Measurements from ENCODE around the gene VAV2.

- TF ChIP-seq CTCF (IDR thresholded peaks at IDR 0.05) (peak; percentile 96 to 99 (median 98)), POLR2A (IDR thresholded peaks at IDR 0.05) (no peak)
Measured at GRCh38 chr9:133994353-133995011, 2.4 kb upstream of the VAV2 start.

Measured in breast epithelium (tissue), 3 donors.